ENCODE data around the gene UBN1. TPM values are rescaled to one million over a fixed set of nuclear protein-coding genes. Genes with fewer than 3 reads are reported as not detected.

The UBN1 gene
- total RNA-seq, 1 experiment from 2014 or later: 51.0 TPM

Other genes starting within 250 kb of the UBN1 start
- 36.3 and 36.5 TPM in 2 replicates for gene UBALD1, start 232.6 kb upstream of the UBN1 start, total RNA-seq (2021)
- gene MGRN1, start 222.7 kb upstream of the UBN1 start, total RNA-seq (2021): 54.6 and 61.4 TPM in 2 replicates
- 29.7 and 33.8 TPM in 2 replicates for gene NUDT16L1, start 153.9 kb upstream of the UBN1 start, total RNA-seq (2021)
- 26.9 and 30.3 TPM in 2 replicates for gene ANKS3, start 113.2 kb upstream of the UBN1 start, total RNA-seq (2021)
- 0.15 and 0.72 TPM in 2 replicates for gene DNAAF8, start 112.9 kb upstream of the UBN1 start, total RNA-seq (2021)
- 16.8 and 19.1 TPM in 2 replicates for gene ZNF500, start 80.3 kb upstream of the UBN1 start, total RNA-seq (2021)
- not detected in 2 replicates for gene SEPTIN12, start 59.1 kb upstream of the UBN1 start, total RNA-seq (2021)
- gene SMIM22, start 52.1 kb upstream of the UBN1 start, total RNA-seq (2021): not detected in 2 replicates
- gene ROGDI, start 44.8 kb upstream of the UBN1 start, total RNA-seq (2021): 2.9 and 3.3 TPM in 2 replicates
- gene GLYR1, start 193 bp upstream of the UBN1 start, total RNA-seq (2021): 121 and 128 TPM in 2 replicates
- gene PPL, start 89.7 kb downstream of the UBN1 start, total RNA-seq (2021): 0.04 and 0.42 TPM in 2 replicates
- 0.04 TPM in 1 of 2 replicates, not detected in the other for gene SEC14L5, start 110.8 kb downstream of the UBN1 start, total RNA-seq (2021)
- gene NAGPA, start 186.5 kb downstream of the UBN1 start, total RNA-seq (2021): 11.7 and 11.9 TPM in 2 replicates
- not detected in 2 replicates for gene C16orf89, start 218.5 kb downstream of the UBN1 start, total RNA-seq (2021)
- 29.5 and 29.8 TPM in 2 replicates for gene ALG1, start 224.4 kb downstream of the UBN1 start, total RNA-seq (2021)

Measured in A673 (cell line).